ENCODE results near the gene TAT.
"Not testable (repeated sequence)": the region's sequence is repeated elsewhere in the genome, so short reads cannot be mapped to it uniquely, and the experiment has no call there.

Gene TAT

DNA sequence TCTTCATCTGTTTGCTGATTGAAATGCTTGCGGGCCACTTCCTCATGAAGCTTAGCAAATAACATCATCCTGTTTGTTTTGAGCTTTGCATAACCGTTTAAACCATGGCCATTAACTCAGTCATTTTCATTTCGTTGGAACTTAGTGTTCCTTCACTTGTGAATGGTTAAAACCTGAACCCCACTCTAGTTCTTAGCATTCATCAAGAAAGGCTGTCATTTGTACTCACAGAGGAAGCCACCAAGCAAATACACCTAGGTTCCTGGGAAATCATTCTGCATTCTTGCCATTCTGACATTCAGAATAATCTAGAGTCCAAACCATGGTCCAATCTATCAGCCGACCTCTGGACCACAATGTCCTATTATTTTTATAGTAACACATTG lies 8.4 kb upstream of the TAT start:
- in situ Hi-C loops (cut with HindIII; ENCODE audit: low pct_ligation_motif_present, low sequenced_read_pairs), result no loop called here
- no peaks in the 10 kb centered on the region for H3K36me3 ChIP-seq (replicated peaks)
- H3K27ac ChIP-seq, result no peak overlapping the region
- no peak overlapping the region for H3K4me3 ChIP-seq (ENCODE audit: low read depth, low read length)
- no peak for TF ChIP-seq CTCF (IDR thresholded peaks at IDR 0.05; ENCODE audit: low read depth, low read length, missing control alignments)
- DNase-seq, result no peak
- no peaks in the 10 kb centered on the region for H3K27me3 ChIP-seq (replicated peaks)

DNA sequence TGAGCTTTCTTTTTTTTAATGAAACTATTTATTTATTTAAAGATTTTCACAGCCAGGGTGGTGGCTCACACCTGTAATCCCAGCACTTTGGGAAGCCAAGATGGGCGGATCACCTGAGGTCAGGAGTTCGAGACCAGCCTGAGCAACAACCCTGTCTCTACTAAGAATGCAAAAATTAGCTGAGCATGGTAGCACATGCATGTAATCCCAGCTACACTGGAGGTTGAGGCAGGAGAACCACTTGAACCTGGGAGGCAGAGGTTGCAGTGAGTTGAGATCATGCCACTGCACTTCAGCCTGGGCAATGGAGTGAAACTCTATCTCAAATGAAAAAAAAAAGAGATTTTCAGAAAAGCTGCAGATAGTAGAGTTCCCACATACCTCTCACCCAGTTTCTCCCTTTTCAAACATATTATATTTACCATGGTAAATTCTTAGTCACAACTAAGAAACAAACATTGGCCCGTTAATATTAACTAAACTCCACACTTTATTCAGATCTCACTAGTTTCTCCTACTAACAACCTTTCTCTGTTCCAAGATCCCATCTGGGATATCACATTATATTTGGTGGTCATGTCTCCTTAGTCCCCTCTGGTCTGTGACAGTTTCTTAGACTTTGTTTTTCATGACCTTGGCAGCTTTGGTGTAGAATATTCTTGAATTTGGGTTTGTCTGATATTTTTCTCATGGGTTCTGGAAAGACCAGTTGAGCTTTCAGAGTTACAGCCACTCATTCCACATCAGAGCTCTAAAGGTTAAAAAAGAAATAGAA lies 7.8 kb upstream of the TAT start:
- no peak for TF ChIP-seq CTCF (IDR thresholded peaks at IDR 0.05; ENCODE audit: low read depth, low read length, missing control alignments)
- no peaks in the 10 kb centered on the region for H3K27me3 ChIP-seq (replicated peaks)
- in situ Hi-C loops (cut with HindIII; ENCODE audit: low pct_ligation_motif_present, low sequenced_read_pairs), result no loop called here

DNA sequence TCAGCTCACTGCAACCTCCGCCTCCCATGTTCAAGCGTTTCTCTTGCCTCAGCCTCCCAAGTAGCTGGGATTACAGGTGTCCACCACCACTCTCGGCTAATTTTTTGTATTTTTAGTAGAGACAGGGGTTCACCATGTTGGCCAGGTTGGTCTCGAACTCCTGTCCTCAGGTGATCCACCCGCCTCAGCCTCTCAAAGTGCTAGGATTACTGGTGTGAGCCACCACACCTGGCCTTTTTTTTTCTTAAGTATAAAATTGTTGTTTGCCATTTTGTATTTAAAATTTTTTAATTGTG lies 5.6 kb upstream of the TAT start:
- H3K27ac ChIP-seq; H3K4me3 ChIP-seq (ENCODE audit: low read depth, low read length); H3K27me3 ChIP-seq (replicated peaks); DNase-seq; H3K36me3 ChIP-seq (replicated peaks); in situ Hi-C loops (cut with HindIII; ENCODE audit: low pct_ligation_motif_present, low sequenced_read_pairs): not testable (repeated sequence)

More for the DNA sequence above, 7.8 kb upstream of the TAT start:
- no peak for DNase-seq
- Histone ChIP-seq H3K4me3 (ENCODE audit: low read depth, low read length) (no peak overlapping the region), H3K36me3 (replicated peaks) (no peaks in the 10 kb centered on the region), H3K27ac (no peak overlapping the region)

GRCh38 chr16:71574702-71575101 lies 2.2 kb downstream of the TAT start:
- H3K27ac ChIP-seq, result no peak overlapping the region
- no peak for TF ChIP-seq CTCF (IDR thresholded peaks at IDR 0.05; ENCODE audit: low read depth, low read length, missing control alignments)
- in situ Hi-C loops (cut with HindIII; ENCODE audit: low pct_ligation_motif_present, low sequenced_read_pairs), result no loop called here
- no peaks in the 10 kb centered on the region for H3K36me3 ChIP-seq (replicated peaks)
- DNase-seq, result no peak
- no peaks in the 10 kb centered on the region for H3K27me3 ChIP-seq (replicated peaks)
- H3K4me3 ChIP-seq (ENCODE audit: low read depth, low read length), result no peak overlapping the region

DNA sequence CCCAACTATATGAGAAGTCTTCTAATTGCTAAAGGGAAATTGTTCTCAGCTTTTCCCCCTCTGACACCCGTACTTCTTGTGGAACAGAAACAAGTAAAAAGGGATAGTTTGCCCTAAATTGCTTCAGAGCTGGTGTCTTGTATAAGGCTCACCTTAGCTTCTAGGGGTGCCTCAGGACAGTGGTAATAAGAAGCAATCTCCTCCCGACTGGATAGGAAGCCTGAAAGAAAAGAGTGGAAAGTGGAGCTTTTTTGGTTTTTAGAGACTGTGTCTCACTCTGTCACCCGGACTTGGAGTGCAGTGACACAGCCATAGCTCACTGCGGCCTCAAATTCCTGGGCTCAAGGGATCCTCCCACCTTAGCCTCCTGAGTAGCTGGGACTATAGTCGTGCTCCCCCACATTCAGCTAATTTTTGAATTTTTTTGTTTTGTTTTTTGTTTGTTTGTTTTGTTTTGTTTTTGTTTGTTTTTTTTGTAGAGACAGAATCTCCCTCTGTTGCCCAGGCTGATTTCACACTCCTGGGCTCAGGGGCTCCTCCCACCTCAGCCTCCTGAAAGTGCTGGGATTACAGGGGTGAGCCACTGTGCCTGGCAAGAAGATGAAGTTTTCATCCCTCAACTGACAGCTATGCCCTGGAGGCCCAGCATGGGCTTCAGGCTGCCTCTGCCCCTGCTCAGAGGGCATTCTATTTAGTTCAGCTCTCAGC lies 3.4 kb downstream of the TAT start:
- Histone ChIP-seq H3K4me3 (ENCODE audit: low read depth, low read length) (no peak overlapping the region), H3K36me3 (replicated peaks) (no peaks in the 10 kb centered on the region), H3K27ac (no peak overlapping the region), H3K27me3 (replicated peaks) (no peaks in the 10 kb centered on the region)
- in situ Hi-C loops (cut with HindIII; ENCODE audit: low pct_ligation_motif_present, low sequenced_read_pairs), result no loop called here
- TF ChIP-seq CTCF (IDR thresholded peaks at IDR 0.05; ENCODE audit: low read depth, low read length, missing control alignments), result no peak
- no peak for DNase-seq

DNA sequence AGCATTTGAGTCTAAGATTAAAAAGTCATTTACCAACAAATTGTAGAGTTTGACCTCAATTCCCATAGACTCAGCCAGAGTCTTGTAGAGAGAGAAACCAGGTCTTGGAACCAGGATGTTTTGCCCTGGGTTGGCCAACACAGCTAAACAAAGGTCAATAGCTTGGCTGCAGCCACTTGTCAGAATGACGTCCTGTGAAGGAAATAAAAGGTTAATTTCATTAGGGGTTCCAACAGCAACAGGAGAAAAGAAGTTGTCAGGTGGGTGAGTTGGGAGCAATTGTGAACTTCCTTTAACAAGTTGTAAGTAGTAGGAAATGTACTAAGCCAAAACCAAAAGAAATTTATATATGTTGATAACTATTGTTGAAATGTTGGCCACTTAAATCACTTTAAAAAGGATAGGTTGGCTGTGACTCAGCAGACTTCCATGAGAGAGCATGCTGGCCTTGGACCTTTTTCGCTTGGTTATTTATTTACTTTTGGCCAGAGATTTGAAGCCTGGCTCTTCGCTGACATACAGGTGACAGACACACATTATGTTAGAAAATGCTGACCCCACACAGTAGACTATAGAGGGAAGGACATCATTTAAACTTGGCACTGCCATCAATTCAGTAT lies 4.3 kb downstream of the TAT start:
- no peaks in the 10 kb centered on the region for H3K27me3 ChIP-seq (replicated peaks)

More for the DNA sequence above, 4.3 kb downstream of the TAT start:
- Histone ChIP-seq H3K36me3 (replicated peaks) (no peaks in the 10 kb centered on the region), H3K4me3 (ENCODE audit: low read depth, low read length) (no peak overlapping the region), H3K27ac (no peak overlapping the region)
- no peak for DNase-seq
- in situ Hi-C loops (cut with HindIII; ENCODE audit: low pct_ligation_motif_present, low sequenced_read_pairs), result no loop called here
- no peak for TF ChIP-seq CTCF (IDR thresholded peaks at IDR 0.05; ENCODE audit: low read depth, low read length, missing control alignments)

Data from brain microvascular endothelial cell (primary cell).